Midbrain (tissue), 1 donor: ENCODE data around the gene FLOT1.
"Not testable (repeated sequence)": the region's sequence is repeated elsewhere in the genome, so short reads cannot be mapped to it uniquely, and the experiment has no call there.

Experiments
- DNase-seq: peaks from one replicate; lab custom pipeline; 2025; lab: John Stamatoyannopoulos, UW

FLOT1 gene

GRCh38 chr6:30747300-30747687 lies 4.8 kb upstream of the FLOT1 start:
- DNase-seq: no peak

- peak; percentile 61 for DNase-seq
These were observed 1.7 kb upstream of the FLOT1 start, which contains the start of gene IER3 for GRCh38 chr6:30744054-30744805. Gene IER3, minus strand, starts transcription at chr6:30744547. Its CDS starts 29 bp downstream, at chr6:30744518.

- no peak for DNase-seq
These were observed 889 bp upstream of the FLOT1 start for GRCh38 chr6:30743099-30744053.

- DNase-seq: no peak
These were observed 635 bp downstream of the FLOT1 start for GRCh38 chr6:30741789-30742315.

- no peak for DNase-seq
These were observed 1.3 kb downstream of the FLOT1 start for GRCh38 chr6:30741063-30741779.

GRCh38 chr6:30740540-30740870 lies 2.0 kb downstream of the FLOT1 start:
- no peak for DNase-seq

- DNase-seq: no peak
These were observed 4.0 kb downstream of the FLOT1 start for GRCh38 chr6:30738532-30738931.

GRCh38 chr6:30735668-30736314 lies 6.7 kb downstream of the FLOT1 start:
- no peak for DNase-seq

GRCh38 chr6:30732237-30732943 lies 10.1 kb downstream of the FLOT1 start:
- no peak for DNase-seq

- no peak for DNase-seq
These were observed 11.7 kb downstream of the FLOT1 start for GRCh38 chr6:30730601-30731435.

- no peak for DNase-seq
These were observed 14.4 kb downstream of the FLOT1 start for GRCh38 chr6:30727920-30728553.

- no peak for DNase-seq
These were observed 15.7 kb downstream of the FLOT1 start for GRCh38 chr6:30726506-30727413.

GRCh38 chr6:30725713-30726505 lies 16.6 kb downstream of the FLOT1 start:
- DNase-seq: no peak

GRCh38 chr6:30724906-30725667 lies 17.4 kb downstream of the FLOT1 start:
- DNase-seq: no peak

- DNase-seq: not testable (repeated sequence)
These were observed 18.4 kb downstream of the FLOT1 start for GRCh38 chr6:30723843-30724741.
